ENCODE data around the gene UBE2H.
A peak's percentile ranks its signal among the peaks of the same experiment; 100 is the strongest.
"Not testable (repeated sequence)": the region's sequence is repeated elsewhere in the genome, so short reads cannot be mapped to it uniquely, and the experiment has no call there.

UBE2H gene

GRCh38 chr7:129830949-129831348 is 121.8 kb downstream of the UBE2H start:
- TF ChIP-seq CTCF (conservative IDR thresholded peaks at IDR 0.05): no peak
- TF ChIP-seq ZFX (IDR thresholded peaks at IDR 0.05): no peak
- no peak overlapping the region for H3K27ac ChIP-seq

- TF ChIP-seq CTCF (conservative IDR thresholded peaks at IDR 0.05) (peak; percentile 96), ZFX (IDR thresholded peaks at IDR 0.05) (no peak)
- peak overlapping the region; percentile 25 for H3K27ac ChIP-seq
These were observed 122.8 kb downstream of the UBE2H start for GRCh38 chr7:129829737-129830631.

DNA sequence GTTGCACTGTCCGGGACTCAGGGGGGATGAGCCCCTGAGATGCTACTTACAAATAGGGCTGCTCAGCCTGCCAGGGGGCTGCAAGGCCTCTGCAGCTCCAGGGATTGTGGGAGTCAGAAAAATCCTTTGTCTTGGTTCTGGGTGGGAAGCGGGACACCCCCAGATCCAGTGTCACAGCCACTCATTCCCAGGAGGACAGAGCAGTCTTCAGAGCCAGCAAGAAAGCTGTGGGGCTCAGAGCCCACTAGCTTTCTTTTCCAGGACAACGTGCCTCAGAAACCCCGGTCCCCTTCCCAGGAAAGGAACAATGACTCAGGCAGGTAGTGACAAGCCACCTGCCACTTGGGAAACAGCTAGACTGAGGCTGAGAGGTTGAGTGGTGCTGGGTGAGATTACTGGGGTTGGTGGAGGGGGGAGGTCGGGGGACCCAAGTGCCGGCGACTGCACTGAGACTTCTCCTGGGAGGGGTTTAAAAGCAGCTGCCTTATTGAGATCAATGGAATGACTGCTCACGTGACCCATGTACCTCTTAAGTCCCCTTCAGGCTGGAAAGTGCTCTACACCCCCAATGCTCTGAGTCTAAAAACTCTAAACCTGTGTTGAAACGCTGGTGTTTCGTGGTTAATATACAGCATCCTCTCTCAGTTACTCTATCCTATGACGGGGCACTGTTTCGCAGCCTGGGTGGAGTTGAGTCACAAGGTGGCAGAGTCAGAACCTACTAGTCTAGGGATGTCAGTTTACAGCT is 123.6 kb downstream of the UBE2H start:
- no peak overlapping the region; the same call in 1 of the 2 replicates for H3K27ac ChIP-seq
- TF ChIP-seq ZFX (IDR thresholded peaks at IDR 0.05): no peak
- TF ChIP-seq CTCF (conservative IDR thresholded peaks at IDR 0.05): no peak

DNA sequence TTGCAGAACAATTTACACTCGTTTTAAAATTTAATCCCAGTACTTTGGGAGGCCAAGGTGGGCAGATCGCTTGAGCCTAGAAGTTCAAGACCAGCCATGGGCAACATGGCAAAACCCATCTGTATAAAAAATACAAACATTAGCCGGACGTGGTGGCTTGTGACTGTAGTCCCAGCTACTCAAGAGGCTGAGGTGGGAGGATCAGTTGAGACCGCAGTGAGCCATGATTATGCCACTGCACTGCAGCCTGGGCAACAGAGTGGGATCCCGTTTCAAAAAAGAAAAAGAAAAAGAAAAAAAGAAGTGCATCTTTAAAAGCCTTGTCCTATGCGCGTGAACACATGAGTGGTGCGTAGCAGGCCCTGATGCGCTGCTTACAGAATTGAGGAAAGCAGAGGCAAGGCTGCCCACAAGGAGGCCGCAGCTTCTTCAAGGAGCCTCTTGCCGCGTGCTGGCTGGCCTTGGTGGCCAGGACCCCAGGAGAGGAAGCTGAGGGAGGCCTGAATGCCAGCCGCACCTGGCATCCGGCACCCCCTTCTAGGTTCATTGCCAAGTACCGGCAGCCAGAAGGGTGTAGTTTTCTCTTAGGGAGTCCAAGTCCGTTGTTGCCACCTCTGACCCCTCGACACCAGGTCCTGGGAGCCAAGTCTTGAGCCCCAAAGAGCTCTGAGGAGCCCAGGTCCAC is 124.5 kb downstream of the UBE2H start:
- H3K27ac ChIP-seq: no peak overlapping the region
- TF ChIP-seq ZFX (IDR thresholded peaks at IDR 0.05): no peak
- no peak for TF ChIP-seq CTCF (conservative IDR thresholded peaks at IDR 0.05)

GRCh38 chr7:129827467-129827990 is 125.2 kb downstream of the UBE2H start:
- no peak overlapping the region for H3K27ac ChIP-seq
- TF ChIP-seq ZFX (IDR thresholded peaks at IDR 0.05) (no peak), CTCF (conservative IDR thresholded peaks at IDR 0.05) (no peak)

DNA sequence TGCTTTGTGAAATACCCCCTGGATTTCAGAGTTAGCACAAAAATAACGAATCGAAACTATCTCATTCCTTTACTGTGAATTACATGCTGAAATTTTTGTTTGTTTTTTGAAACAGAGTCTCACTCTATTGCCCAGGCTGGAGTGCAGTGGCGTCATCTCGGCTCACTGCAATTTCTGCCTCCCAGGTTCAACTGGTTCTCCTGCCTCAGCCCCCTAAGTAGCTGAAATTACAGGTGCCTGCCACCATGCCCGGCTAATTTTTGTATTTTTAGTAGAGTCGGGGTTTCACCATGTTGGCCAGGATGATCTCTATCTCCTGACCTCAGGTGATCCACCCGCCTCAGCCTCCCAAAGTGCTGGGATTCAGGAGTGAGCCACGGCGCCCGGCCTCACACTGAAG is 125.9 kb downstream of the UBE2H start:
- H3K27ac ChIP-seq: not testable (repeated sequence)

DNA sequence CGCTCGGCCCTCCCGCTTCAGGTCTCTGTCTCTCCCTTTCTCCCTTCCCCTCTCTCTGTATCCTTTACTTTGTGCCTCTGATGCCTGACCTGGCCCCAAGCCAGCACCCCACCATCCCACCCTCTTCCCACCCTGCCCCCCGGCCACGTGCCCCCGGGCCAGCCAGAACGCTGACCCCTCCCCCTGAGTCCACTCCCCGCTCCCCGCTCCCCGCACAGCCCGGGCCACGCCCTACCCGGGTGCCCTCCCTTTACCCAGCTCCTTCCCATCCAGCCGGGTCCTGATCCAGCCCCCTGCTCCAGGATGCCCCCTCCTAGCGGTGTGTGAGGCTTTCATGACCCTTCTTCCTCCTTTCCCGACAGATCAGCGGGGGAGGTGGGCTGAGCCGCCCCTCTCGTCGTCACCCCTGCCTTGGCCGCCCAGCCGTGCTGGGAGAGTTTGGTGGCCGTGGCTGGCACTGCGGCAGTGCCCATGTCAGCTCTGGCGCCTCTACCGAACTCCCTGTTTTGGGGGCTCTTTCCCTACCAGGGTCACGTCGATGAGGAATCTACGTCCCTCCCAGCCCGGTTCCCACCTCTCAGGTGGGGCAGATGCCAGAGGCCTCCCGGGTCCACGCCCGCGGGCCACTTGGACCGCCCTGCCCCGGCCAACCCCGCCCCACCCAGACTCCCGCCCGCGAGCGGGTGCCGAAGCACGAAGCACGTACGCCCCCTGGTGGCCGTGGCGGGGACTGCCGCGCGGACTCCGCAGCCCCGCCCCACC is 127.4 kb downstream of the UBE2H start:
- peak overlapping the region; percentile 58 for H3K27ac ChIP-seq
- TF ChIP-seq ZFX (IDR thresholded peaks at IDR 0.05): no peak
- TF ChIP-seq CTCF (conservative IDR thresholded peaks at IDR 0.05): peak; percentile 94

All from C4-2B (cell line).